ENCODE measurements around the gene LMOD2.
"Not testable (repeated sequence)": the region's sequence is repeated elsewhere in the genome, so short reads cannot be mapped to it uniquely, and the experiment has no call there.

LMOD2 gene

DNA sequence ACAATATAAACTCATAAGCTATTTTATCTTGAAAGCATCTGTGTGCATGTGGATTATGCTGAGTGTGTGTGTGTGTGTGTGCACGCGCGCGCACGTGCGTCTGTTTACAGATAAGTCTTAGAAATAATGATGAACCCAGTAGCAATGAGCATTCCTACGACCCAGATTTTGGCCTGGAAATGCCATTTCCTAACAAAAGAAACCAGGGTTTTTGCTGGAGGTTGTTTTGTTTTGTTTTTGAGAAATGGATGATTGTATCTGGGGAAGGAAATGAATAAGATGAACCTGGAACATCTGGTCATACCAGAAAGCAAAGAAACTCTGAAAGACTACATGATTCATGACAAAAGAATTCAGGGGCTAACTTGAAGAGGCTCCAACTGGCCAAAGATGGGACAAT, 22.1 kb upstream of the LMOD2 start:
- Histone ChIP-seq H4K20me1 (ENCODE audit: insufficient read depth, low read length, poor library complexity, severe bottlenecking) (no peaks in the 10 kb centered on the region), H3K4me1 (ENCODE audit: insufficient read depth, low read length, poor library complexity, severe bottlenecking) (no peaks in the 10 kb centered on the region), H3K9me2 (replicated peaks; ENCODE audit: low read depth, low read length) (no peaks in the 10 kb centered on the region), H3K27me3 (ENCODE audit: insufficient read depth, low read length, poor library complexity, severe bottlenecking) (no peaks in the 10 kb centered on the region), H3F3A (ENCODE audit: low read depth) (no peaks in the 10 kb centered on the region), H3K9me3 (ENCODE audit: insufficient read depth, low read depth, low read length) (no peaks in the 10 kb centered on the region), H3K9ac (ENCODE audit: low read depth, low read length, poor library complexity, severe bottlenecking) (no peak overlapping the region), H3K4me2 (ENCODE audit: low read depth, low read length, poor library complexity, severe bottlenecking) (no peak overlapping the region), H3K4me3 (ENCODE audit: low read length, poor library complexity, severe bottlenecking) (no peak overlapping the region), H2AFZ (ENCODE audit: low read length) (no peak overlapping the region), H3K36me3 (ENCODE audit: insufficient read depth, low read length) (no peaks in the 10 kb centered on the region), H3K79me2 (ENCODE audit: insufficient read depth, low read length) (no peaks in the 10 kb centered on the region)
- TF ChIP-seq, protein P1, sequence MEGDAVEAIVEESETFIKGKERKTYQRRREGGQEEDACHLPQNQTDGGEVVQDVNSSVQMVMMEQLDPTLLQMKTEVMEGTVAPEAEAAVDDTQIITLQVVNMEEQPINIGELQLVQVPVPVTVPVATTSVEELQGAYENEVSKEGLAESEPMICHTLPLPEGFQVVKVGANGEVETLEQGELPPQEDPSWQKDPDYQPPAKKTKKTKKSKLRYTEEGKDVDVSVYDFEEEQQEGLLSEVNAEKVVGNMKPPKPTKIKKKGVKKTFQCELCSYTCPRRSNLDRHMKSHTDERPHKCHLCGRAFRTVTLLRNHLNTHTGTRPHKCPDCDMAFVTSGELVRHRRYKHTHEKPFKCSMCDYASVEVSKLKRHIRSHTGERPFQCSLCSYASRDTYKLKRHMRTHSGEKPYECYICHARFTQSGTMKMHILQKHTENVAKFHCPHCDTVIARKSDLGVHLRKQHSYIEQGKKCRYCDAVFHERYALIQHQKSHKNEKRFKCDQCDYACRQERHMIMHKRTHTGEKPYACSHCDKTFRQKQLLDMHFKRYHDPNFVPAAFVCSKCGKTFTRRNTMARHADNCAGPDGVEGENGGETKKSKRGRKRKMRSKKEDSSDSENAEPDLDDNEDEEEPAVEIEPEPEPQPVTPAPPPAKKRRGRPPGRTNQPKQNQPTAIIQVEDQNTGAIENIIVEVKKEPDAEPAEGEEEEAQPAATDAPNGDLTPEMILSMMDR (conservative IDR thresholded peaks at IDR 0.05; ENCODE audit: low read length): no peak
- TF ChIP-seq EZH2phosphoT487 (IDR thresholded peaks at IDR 0.05; ENCODE audit: borderline replicate concordance): no peak

DNA sequence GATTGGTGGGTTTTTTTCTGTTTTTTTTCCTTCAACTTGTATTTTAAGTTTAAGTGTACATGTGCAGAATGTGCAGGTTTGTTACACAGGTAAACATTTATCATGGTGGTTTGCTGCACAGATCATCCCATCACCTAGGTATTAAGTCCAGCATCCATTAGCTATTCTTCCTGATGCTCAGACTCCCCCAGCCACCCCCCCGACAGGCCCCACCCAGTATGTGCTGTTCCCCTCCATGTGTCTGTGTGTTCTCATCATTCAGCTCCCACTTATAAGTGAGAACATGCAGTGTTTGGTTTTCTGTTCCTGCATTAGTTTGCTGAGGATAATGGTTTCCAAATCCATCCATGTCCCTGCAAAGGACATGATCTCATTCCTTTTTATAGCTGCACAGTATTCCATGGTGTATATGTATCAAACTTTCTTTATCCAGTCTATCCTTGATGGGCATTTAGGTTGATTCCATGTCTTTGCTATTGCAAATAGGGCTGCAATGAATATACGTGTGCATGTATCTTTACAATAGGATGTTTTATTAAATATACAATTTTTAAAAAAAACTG, 21.6 kb upstream of the LMOD2 start:
- not testable (repeated sequence) for H3K9me3 ChIP-seq (ENCODE audit: insufficient read depth, low read depth, low read length); H2AFZ ChIP-seq (ENCODE audit: low read length); H3K27me3 ChIP-seq (ENCODE audit: insufficient read depth, low read length, poor library complexity, severe bottlenecking); H3F3A ChIP-seq (ENCODE audit: low read depth); H3K9ac ChIP-seq (ENCODE audit: low read depth, low read length, poor library complexity, severe bottlenecking); H4K20me1 ChIP-seq (ENCODE audit: insufficient read depth, low read length, poor library complexity, severe bottlenecking); H3K79me2 ChIP-seq (ENCODE audit: insufficient read depth, low read length); H3K4me1 ChIP-seq (ENCODE audit: insufficient read depth, low read length, poor library complexity, severe bottlenecking); H3K36me3 ChIP-seq (ENCODE audit: insufficient read depth, low read length); H3K9me2 ChIP-seq (replicated peaks; ENCODE audit: low read depth, low read length); H3K4me2 ChIP-seq (ENCODE audit: low read depth, low read length, poor library complexity, severe bottlenecking); H3K4me3 ChIP-seq (ENCODE audit: low read length, poor library complexity, severe bottlenecking)

DNA sequence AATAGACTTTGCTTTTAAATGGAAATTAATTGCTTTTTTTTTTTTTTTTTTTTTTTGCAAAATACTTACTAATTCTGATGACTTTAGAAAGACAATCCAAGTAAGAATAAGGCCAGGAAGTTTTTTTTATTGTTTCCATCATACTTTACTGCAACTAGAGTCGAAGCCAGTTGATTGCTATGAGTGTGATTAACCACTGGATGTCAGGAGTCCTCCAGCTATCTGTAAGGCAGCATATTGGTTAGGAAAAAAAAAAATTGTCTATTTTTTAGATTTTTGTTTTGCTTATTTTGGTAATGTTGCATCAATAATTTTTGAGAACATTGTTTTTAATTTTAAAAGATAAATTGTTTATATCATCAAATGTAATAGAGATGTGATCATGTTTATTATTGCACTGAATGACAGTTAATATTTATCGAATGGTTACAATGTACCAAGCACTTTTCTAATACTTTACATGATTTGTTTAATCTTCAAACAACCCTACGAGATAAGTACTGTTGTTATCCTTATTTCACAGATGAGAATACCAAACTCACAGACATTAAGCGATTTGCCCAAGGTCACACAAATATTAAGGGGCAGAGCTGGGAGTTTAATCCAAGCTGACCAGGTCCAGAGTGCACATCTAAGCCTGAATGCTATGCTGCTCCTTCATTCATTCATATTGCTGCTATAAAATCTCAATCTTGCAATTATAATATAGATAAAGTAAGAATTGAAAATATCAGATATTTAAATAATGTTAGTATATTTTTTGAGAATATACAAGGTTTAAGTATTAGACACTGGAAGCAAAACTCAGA, 19.9 kb upstream of the LMOD2 start:
- TF ChIP-seq, protein P1 (conservative IDR thresholded peaks at IDR 0.05; ENCODE audit: low read length): peak; percentile 64
- no peak for TF ChIP-seq EZH2phosphoT487 (IDR thresholded peaks at IDR 0.05; ENCODE audit: borderline replicate concordance)
- no peak overlapping the region for H2AFZ ChIP-seq (ENCODE audit: low read length)
- no peaks in the 10 kb centered on the region for H3K79me2 ChIP-seq (ENCODE audit: insufficient read depth, low read length)
- no peaks in the 10 kb centered on the region for H3K9me3 ChIP-seq (ENCODE audit: insufficient read depth, low read depth, low read length)
- no peaks in the 10 kb centered on the region for H3K36me3 ChIP-seq (ENCODE audit: insufficient read depth, low read length)
- H3F3A ChIP-seq (ENCODE audit: low read depth): no peaks in the 10 kb centered on the region
- no peaks in the 10 kb centered on the region for H4K20me1 ChIP-seq (ENCODE audit: insufficient read depth, low read length, poor library complexity, severe bottlenecking)
- H3K4me2 ChIP-seq (ENCODE audit: low read depth, low read length, poor library complexity, severe bottlenecking): no peak overlapping the region
- H3K4me3 ChIP-seq (ENCODE audit: low read length, poor library complexity, severe bottlenecking): no peak overlapping the region
- no peaks in the 10 kb centered on the region for H3K9me2 ChIP-seq (replicated peaks; ENCODE audit: low read depth, low read length)
- H3K4me1 ChIP-seq (ENCODE audit: insufficient read depth, low read length, poor library complexity, severe bottlenecking): no peaks in the 10 kb centered on the region
- no peaks in the 10 kb centered on the region for H3K27me3 ChIP-seq (ENCODE audit: insufficient read depth, low read length, poor library complexity, severe bottlenecking)
- H3K9ac ChIP-seq (ENCODE audit: low read depth, low read length, poor library complexity, severe bottlenecking): no peak overlapping the region

DNA sequence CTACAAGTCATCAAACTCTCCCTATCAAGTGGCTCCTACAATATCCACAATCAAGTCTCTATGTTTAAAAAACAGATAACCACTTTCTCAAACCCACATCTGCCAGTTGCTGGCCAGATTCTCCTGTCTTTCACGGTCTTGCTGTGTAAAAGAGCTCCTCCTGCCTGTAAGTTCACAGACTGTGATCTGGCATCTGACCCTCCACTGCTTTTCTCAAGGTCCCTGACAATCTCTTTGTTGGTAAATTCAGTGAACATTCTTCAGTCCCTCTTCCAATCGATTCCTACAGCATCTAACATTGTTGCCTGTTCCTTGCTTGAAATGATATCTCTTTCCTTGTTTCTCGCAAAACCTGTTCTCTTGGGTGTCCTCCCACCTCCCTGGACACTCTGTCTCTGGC, 18.5 kb upstream of the LMOD2 start:
- Histone ChIP-seq H2AFZ (ENCODE audit: low read length) (no peak overlapping the region), H3K4me2 (ENCODE audit: low read depth, low read length, poor library complexity, severe bottlenecking) (no peak overlapping the region), H3K9ac (ENCODE audit: low read depth, low read length, poor library complexity, severe bottlenecking) (no peak overlapping the region), H3K9me3 (ENCODE audit: insufficient read depth, low read depth, low read length) (no peaks in the 10 kb centered on the region), H3K9me2 (replicated peaks; ENCODE audit: low read depth, low read length) (no peaks in the 10 kb centered on the region), H3K27me3 (ENCODE audit: insufficient read depth, low read length, poor library complexity, severe bottlenecking) (no peaks in the 10 kb centered on the region), H4K20me1 (ENCODE audit: insufficient read depth, low read length, poor library complexity, severe bottlenecking) (no peaks in the 10 kb centered on the region), H3K4me3 (ENCODE audit: low read length, poor library complexity, severe bottlenecking) (no peak overlapping the region), H3K4me1 (ENCODE audit: insufficient read depth, low read length, poor library complexity, severe bottlenecking) (no peaks in the 10 kb centered on the region), H3K36me3 (ENCODE audit: insufficient read depth, low read length) (no peaks in the 10 kb centered on the region), H3F3A (ENCODE audit: low read depth) (no peaks in the 10 kb centered on the region), H3K79me2 (ENCODE audit: insufficient read depth, low read length) (no peaks in the 10 kb centered on the region)
- TF ChIP-seq EZH2phosphoT487 (IDR thresholded peaks at IDR 0.05; ENCODE audit: borderline replicate concordance): no peak
- TF ChIP-seq, protein P1 (conservative IDR thresholded peaks at IDR 0.05; ENCODE audit: low read length): no peak
